Cardiac fibroblast (primary cell): ENCODE data around the gene ELAVL2.

ENCODE experiments used
- DNase-seq, 2 donors: peaks; one replicate each; pipeline versions ENCODE4 v3.0.0 to v3.0.0-alpha.2; 2010; ENCODE audit warnings: low read depth in 2 of 2
- H3K4me3 ChIP-seq, 2 donors: replicated peaks in 1 of 2; 1 replicate in 1 of 2; 2 replicates in 1 of 2; pipeline ENCODE4 v1.5.1; 2011; ENCODE audit warnings: low read depth in 2 of 2, low read length in 2 of 2, mild to moderate bottlenecking in 2 of 2, moderate library complexity in 1 of 2
- CTCF ChIP-seq: IDR thresholded peaks from one replicate; pipeline ENCODE4 v1.5.1; 2011; ENCODE audit warnings: low read depth, mild to moderate bottlenecking, low read length, inconsistent platforms

Gene ELAVL2

GRCh38 chr9:23717505-23717904 is 108.5 kb downstream of the ELAVL2 start:
- no peak for TF ChIP-seq CTCF
- DNase-seq, result no peak
- H3K4me3 ChIP-seq, result no peak overlapping the region

- DNase-seq, result no peak
- no peak for TF ChIP-seq CTCF
- H3K4me3 ChIP-seq, result no peak overlapping the region
These were observed 118.8 kb downstream of the ELAVL2 start for GRCh38 chr9:23707249-23707648.

- no peak overlapping the region for H3K4me3 ChIP-seq
- no peak for TF ChIP-seq CTCF
- DNase-seq, result no peak
These were observed 123.6 kb downstream of the ELAVL2 start for GRCh38 chr9:23702311-23702922.

- H3K4me3 ChIP-seq, result no peak overlapping the region
- TF ChIP-seq CTCF, result no peak
- no peak for DNase-seq
These were observed 124.7 kb downstream of the ELAVL2 start for GRCh38 chr9:23701291-23701690.

- DNase-seq, result no peak
- TF ChIP-seq CTCF, result no peak
- H3K4me3 ChIP-seq, result no peak overlapping the region
These were observed 125.7 kb downstream of the ELAVL2 start for GRCh38 chr9:23700359-23700758.

- no peak for TF ChIP-seq CTCF
- no peak overlapping the region for H3K4me3 ChIP-seq
- no peak for DNase-seq
These were observed 127.9 kb downstream of the ELAVL2 start for GRCh38 chr9:23698161-23698560.

- TF ChIP-seq CTCF, result no peak
These were observed 130.5 kb downstream of the ELAVL2 start for GRCh38 chr9:23695572-23695971.

More at GRCh38 chr9:23695572-23695971, 130.5 kb downstream of the ELAVL2 start:
- no peak overlapping the region for H3K4me3 ChIP-seq
- no peak for DNase-seq
